ENCODE results near the gene UBAP1L. TPM values are rescaled to one million over a fixed set of nuclear protein-coding genes. Genes with fewer than 3 reads are reported as not detected.
"Not testable (repeated sequence)": the region's sequence is repeated elsewhere in the genome, so short reads cannot be mapped to it uniquely, and the experiment has no call there.

UBAP1L gene
- total RNA-seq, 1 donor from 2014 or later = 1.4 TPM

GRCh38 chr15:65084500-65085206 lies 30.3 kb downstream of the UBAP1L start:
- DNase-seq (ENCODE audit: low read depth) = no peak

- DNase-seq (ENCODE audit: low read depth) = peak; percentile 25
Observed at GRCh38 chr15:65083262-65083701, 31.7 kb downstream of the UBAP1L start.

- no peak for DNase-seq (ENCODE audit: low read depth)
Observed at GRCh38 chr15:65082303-65082953, 32.6 kb downstream of the UBAP1L start.

- no peak for DNase-seq (ENCODE audit: low read depth)
Observed at GRCh38 chr15:65081758-65082157, 33.2 kb downstream of the UBAP1L start.

- DNase-seq (ENCODE audit: low read depth) = no peak
Observed at GRCh38 chr15:65081270-65081669, 33.7 kb downstream of the UBAP1L start.

- no peak for DNase-seq (ENCODE audit: low read depth)
Observed at GRCh38 chr15:65079580-65079979, 35.4 kb downstream of the UBAP1L start.

- peak; percentile 40 for DNase-seq (ENCODE audit: low read depth)
Observed at GRCh38 chr15:65077981-65078352, 37.0 kb downstream of the UBAP1L start.

GRCh38 chr15:65077291-65077980 lies 37.6 kb downstream of the UBAP1L start:
- DNase-seq (ENCODE audit: low read depth) = no peak

- DNase-seq (ENCODE audit: low read depth) = no peak
Observed at GRCh38 chr15:65076486-65077290, 38.3 kb downstream of the UBAP1L start, which contains the start of gene KBTBD13. Gene KBTBD13 (plus strand): TSS chr15:65076746. CDS start chr15:65076816, 70 bp downstream.

- DNase-seq (ENCODE audit: low read depth) = not testable (repeated sequence)
Observed at GRCh38 chr15:65075607-65076395, 39.2 kb downstream of the UBAP1L start.

- DNase-seq (ENCODE audit: low read depth) = not testable (repeated sequence)
Observed at GRCh38 chr15:65074946-65075345, 40.1 kb downstream of the UBAP1L start.

- DNase-seq (ENCODE audit: low read depth) = no peak
Observed at GRCh38 chr15:65072617-65073016, 42.4 kb downstream of the UBAP1L start.

- DNase-seq (ENCODE audit: low read depth) = no peak
Observed at GRCh38 chr15:65072027-65072426, 43.0 kb downstream of the UBAP1L start.

GRCh38 chr15:65071381-65071811 lies 43.6 kb downstream of the UBAP1L start:
- no peak for DNase-seq (ENCODE audit: low read depth)

- DNase-seq (ENCODE audit: low read depth) = no peak
Observed at GRCh38 chr15:65069779-65070546, 45.0 kb downstream of the UBAP1L start.

GRCh38 chr15:65069179-65069578 lies 45.8 kb downstream of the UBAP1L start:
- DNase-seq (ENCODE audit: low read depth) = peak; percentile 76

GRCh38 chr15:65068403-65068788 lies 46.6 kb downstream of the UBAP1L start:
- DNase-seq (ENCODE audit: low read depth) = no peak

GRCh38 chr15:65067645-65068402 lies 47.2 kb downstream of the UBAP1L start, which contains the start of gene RASL12:
Gene RASL12 (minus strand): TSS chr15:65067991. CDS start chr15:65067835, 156 bp downstream.
- DNase-seq (ENCODE audit: low read depth) = no peak

GRCh38 chr15:65067317-65067644 lies 47.7 kb downstream of the UBAP1L start:
- DNase-seq (ENCODE audit: low read depth) = no peak

All from renal cortical epithelial cell (primary cell).